ENCODE measurements around the gene GLIS1. TPM values are rescaled to one million over a fixed set of nuclear protein-coding genes. Genes with fewer than 3 reads are reported as not detected.

Gene GLIS1
- polyA plus RNA-seq, 1 donor from 2014 or later: not detected

DNA sequence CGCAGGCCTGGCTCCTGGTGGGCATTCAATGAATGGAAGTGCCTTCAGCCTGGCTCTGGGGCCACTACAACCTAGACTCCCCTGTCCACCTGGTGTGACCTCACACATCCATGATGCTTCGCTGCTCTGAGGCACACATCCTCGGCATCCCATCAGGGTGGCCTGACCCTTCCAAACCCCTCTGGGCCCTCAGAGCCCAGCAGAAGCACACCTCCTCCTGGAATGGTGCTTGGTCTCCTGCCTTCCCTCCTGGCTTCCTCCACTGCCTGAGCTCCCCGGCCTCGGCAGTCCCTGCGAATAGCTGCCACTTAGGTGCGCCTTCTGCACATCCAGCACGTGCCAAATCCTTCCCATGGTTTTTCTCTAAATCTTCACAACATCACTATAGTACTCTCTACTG, 133.8 kb downstream of the GLIS1 start:
- H3K36me3 ChIP-seq (ENCODE audit: insufficient read depth, low read length): no peaks in the 10 kb centered on the region
- H3K27ac ChIP-seq (ENCODE audit: low read length): no peak overlapping the region
- H4K20me1 ChIP-seq (ENCODE audit: insufficient read depth): no peaks in the 10 kb centered on the region

DNA sequence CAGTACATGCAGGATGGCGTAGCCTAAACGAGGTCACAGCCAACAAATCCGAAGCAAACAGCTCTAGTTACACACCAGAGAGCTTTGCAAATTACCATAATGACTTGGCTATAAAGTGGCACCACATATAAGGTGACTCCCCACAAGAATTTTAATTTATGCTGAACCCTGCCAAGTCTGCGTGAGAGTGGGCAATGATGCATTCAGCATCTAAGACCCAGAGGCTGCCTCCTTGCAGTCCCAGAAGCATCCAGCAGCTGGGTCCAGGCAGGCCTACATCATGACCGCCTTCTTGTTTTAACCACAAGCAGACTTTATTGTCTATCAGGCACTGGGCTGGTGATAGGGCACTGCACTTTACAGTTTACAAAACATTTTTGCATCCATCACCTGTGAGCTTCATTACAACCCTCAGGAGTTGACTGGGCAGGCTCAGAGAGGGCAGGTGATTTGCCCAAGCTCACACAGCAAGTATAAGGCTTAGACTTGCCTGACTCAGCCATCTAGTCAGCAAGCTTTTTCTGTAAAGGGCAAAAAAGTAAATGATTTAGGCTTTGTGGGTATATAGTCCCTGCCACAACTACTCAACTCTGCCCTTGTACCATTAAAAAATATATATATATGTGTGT, 134.6 kb downstream of the GLIS1 start:
- Histone ChIP-seq H4K20me1 (ENCODE audit: insufficient read depth) (no peaks in the 10 kb centered on the region), H3K9ac (ENCODE audit: low read length) (no peak overlapping the region), H3K4me2 (ENCODE audit: low read length) (no peak overlapping the region), H3K9me2 (ENCODE audit: insufficient read depth, low read length) (no peaks in the 10 kb centered on the region), H3K27ac (ENCODE audit: low read length) (no peak overlapping the region), H2AFZ (ENCODE audit: low read depth, low read length) (no peak overlapping the region), H3K4me3 (ENCODE audit: low read length) (no peak overlapping the region), H3F3A (ENCODE audit: insufficient read depth, low read length, poor library complexity, severe bottlenecking) (no peaks in the 10 kb centered on the region), H3K27me3 (ENCODE audit: insufficient read depth, low read depth, low read length) (no peaks in the 10 kb centered on the region), H3K9me3 (ENCODE audit: low read length) (no peaks in the 10 kb centered on the region), H3K36me3 (ENCODE audit: insufficient read depth, low read length) (no peaks in the 10 kb centered on the region), H3K79me2 (replicated peaks; ENCODE audit: insufficient read depth, low read length) (no peaks in the 10 kb centered on the region)
- TF ChIP-seq EP300 (conservative IDR thresholded peaks at IDR 0.05; ENCODE audit: poor library complexity, severe bottlenecking) (no peak), TAF1 (IDR thresholded peaks at IDR 0.05; ENCODE audit: low read depth) (no peak), SMC3 (conservative IDR thresholded peaks at IDR 0.05; ENCODE audit: poor library complexity) (no peak), POLR2AphosphoS5 (IDR thresholded peaks at IDR 0.05) (no peak), EZH2 (IDR thresholded peaks at IDR 0.05; ENCODE audit: borderline replicate concordance, insufficient read depth, low read length, poor library complexity, severe bottlenecking) (no peak), RAD21 (conservative IDR thresholded peaks at IDR 0.05) (no peak)
- TF ChIP-seq, protein P1, sequence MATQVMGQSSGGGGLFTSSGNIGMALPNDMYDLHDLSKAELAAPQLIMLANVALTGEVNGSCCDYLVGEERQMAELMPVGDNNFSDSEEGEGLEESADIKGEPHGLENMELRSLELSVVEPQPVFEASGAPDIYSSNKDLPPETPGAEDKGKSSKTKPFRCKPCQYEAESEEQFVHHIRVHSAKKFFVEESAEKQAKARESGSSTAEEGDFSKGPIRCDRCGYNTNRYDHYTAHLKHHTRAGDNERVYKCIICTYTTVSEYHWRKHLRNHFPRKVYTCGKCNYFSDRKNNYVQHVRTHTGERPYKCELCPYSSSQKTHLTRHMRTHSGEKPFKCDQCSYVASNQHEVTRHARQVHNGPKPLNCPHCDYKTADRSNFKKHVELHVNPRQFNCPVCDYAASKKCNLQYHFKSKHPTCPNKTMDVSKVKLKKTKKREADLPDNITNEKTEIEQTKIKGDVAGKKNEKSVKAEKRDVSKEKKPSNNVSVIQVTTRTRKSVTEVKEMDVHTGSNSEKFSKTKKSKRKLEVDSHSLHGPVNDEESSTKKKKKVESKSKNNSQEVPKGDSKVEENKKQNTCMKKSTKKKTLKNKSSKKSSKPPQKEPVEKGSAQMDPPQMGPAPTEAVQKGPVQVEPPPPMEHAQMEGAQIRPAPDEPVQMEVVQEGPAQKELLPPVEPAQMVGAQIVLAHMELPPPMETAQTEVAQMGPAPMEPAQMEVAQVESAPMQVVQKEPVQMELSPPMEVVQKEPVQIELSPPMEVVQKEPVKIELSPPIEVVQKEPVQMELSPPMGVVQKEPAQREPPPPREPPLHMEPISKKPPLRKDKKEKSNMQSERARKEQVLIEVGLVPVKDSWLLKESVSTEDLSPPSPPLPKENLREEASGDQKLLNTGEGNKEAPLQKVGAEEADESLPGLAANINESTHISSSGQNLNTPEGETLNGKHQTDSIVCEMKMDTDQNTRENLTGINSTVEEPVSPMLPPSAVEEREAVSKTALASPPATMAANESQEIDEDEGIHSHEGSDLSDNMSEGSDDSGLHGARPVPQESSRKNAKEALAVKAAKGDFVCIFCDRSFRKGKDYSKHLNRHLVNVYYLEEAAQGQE (IDR thresholded peaks at IDR 0.05; ENCODE audit: borderline replicate concordance): no peak

More for the DNA sequence above, 133.8 kb downstream of the GLIS1 start:
- Histone ChIP-seq H2AFZ (ENCODE audit: low read depth, low read length) (no peak overlapping the region), H3K4me2 (ENCODE audit: low read length) (no peak overlapping the region), H3K27me3 (ENCODE audit: insufficient read depth, low read depth, low read length) (no peaks in the 10 kb centered on the region), H3K9me3 (ENCODE audit: low read length) (no peaks in the 10 kb centered on the region), H3K9ac (ENCODE audit: low read length) (no peak overlapping the region), H3K9me2 (ENCODE audit: insufficient read depth, low read length) (no peaks in the 10 kb centered on the region), H3F3A (ENCODE audit: insufficient read depth, low read length, poor library complexity, severe bottlenecking) (no peaks in the 10 kb centered on the region), H3K4me3 (ENCODE audit: low read length) (no peak overlapping the region), H3K79me2 (replicated peaks; ENCODE audit: insufficient read depth, low read length) (no peaks in the 10 kb centered on the region)
- TF ChIP-seq MXI1 (conservative IDR thresholded peaks at IDR 0.05; ENCODE audit: poor library complexity, severe bottlenecking): no peak
- TF ChIP-seq RAD21 (conservative IDR thresholded peaks at IDR 0.05): no peak
- TF ChIP-seq TAF1 (IDR thresholded peaks at IDR 0.05; ENCODE audit: low read depth): no peak
- no peak for TF ChIP-seq SMC3 (conservative IDR thresholded peaks at IDR 0.05; ENCODE audit: poor library complexity)
- TF ChIP-seq POLR2AphosphoS5 (IDR thresholded peaks at IDR 0.05): no peak
- TF ChIP-seq, protein P1 (IDR thresholded peaks at IDR 0.05; ENCODE audit: borderline replicate concordance): no peak
- TF ChIP-seq, protein P2, sequence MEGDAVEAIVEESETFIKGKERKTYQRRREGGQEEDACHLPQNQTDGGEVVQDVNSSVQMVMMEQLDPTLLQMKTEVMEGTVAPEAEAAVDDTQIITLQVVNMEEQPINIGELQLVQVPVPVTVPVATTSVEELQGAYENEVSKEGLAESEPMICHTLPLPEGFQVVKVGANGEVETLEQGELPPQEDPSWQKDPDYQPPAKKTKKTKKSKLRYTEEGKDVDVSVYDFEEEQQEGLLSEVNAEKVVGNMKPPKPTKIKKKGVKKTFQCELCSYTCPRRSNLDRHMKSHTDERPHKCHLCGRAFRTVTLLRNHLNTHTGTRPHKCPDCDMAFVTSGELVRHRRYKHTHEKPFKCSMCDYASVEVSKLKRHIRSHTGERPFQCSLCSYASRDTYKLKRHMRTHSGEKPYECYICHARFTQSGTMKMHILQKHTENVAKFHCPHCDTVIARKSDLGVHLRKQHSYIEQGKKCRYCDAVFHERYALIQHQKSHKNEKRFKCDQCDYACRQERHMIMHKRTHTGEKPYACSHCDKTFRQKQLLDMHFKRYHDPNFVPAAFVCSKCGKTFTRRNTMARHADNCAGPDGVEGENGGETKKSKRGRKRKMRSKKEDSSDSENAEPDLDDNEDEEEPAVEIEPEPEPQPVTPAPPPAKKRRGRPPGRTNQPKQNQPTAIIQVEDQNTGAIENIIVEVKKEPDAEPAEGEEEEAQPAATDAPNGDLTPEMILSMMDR (IDR thresholded peaks at IDR 0.05; ENCODE audit: poor library complexity, severe bottlenecking): no peak
- TF ChIP-seq EP300 (conservative IDR thresholded peaks at IDR 0.05; ENCODE audit: poor library complexity, severe bottlenecking): no peak
- TF ChIP-seq EZH2 (IDR thresholded peaks at IDR 0.05; ENCODE audit: borderline replicate concordance, insufficient read depth, low read length, poor library complexity, severe bottlenecking): no peak

All from neural cell (in vitro differentiated cells).